AML-193 (cell line): ENCODE results near the gene FAM174C.
"Not testable (repeated sequence)": the region's sequence is repeated elsewhere in the genome, so short reads cannot be mapped to it uniquely, and the experiment has no call there.

Experiments
- DNase-seq, 2 experiments: peaks; one replicate each; lab custom pipeline; 2025; lab: John Stamatoyannopoulos, UW

FAM174C gene

DNA sequence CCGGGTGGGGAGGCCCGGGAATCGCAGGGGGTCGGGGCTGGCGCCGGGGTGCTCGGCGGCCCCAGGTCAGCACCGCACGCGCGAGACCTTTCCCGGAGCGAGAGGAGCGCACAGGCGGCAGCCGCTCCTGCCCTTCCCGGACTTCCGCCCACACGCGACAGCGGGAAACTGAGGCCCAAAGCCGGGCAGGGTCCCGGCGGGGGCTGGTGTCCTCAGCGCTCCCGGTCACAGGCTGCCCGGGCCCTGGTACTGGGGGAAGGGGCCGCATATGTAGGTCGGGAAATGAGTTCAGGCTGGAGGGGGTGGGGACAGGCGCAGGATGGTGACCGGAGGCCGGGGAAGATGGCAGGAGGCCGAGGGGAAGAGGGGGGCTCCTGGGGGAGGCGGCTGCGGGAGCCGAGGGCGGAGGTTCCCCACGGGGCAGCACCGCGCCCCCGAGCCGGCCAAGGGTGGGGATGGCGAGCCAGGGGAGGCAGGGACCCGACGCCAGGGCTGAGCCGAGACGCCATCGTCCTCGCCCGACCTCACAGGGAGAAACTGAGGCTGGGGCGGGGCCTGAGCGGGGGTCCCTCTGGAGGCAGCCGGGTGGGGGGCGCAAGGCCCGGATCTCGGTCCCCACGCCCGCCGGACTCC is 38.2 kb upstream of the FAM174C start:
- DNase-seq = no peak

DNA sequence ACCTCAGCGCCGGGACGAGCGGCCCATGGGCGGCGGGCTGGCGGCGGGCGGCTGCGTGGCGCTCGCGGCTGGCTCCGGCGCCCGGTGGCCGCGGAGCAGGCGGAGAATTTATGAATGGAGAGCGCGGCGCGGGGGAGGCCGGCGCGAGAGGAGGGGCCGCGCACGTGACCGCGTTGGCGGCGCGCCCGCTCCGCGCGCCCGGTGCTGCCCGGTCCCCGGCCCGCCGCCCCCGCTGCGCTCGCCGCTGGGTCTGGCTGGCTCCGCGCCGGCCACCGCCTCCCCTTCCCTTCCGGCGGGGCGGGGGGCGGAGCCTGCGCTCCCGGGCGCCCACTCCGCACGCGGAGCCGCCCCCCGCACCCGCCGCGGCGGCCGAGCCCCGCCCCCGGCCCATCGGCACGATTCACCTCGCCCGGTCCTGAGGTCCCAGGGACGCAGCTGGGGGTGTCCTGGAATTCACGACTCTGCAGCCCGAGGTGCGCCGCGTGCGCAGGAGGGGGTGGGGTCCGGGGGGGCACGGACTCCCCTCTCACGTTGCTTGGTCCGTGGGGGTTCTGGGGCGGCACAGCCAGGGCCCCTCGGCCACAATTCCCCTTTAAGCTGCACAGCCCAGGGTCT is 37.5 kb upstream of the FAM174C start, which contains the start of gene CBARP:
CBARP (minus strand) TSS at position 252 of the 615 bp plus-strand sequence. CDS start 1,905 bp downstream, outside the sequence.
- DNase-seq = no peak

GRCh38 chr19:1238369-1239303 is 36.7 kb upstream of the FAM174C start:
- DNase-seq = no peak

DNA sequence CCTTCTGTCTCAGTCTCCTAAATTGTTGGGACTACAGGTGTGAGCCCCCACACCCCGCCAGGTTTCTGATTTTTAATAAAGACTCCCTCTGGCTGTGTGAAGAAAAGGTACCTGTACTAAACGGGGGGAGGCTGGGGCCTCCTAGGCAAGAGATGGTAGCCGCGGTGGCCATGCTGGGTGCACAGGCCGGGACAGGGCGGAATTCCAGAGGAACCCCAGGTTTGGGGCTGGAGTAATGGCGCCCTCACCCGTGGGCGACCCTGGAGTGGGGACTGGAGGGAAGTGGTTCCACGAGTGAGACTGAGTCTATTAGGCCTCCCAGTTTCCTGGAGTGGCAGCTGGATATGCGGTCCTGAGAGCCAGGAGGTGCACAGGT is 35.9 kb upstream of the FAM174C start:
- no peak for DNase-seq

DNA sequence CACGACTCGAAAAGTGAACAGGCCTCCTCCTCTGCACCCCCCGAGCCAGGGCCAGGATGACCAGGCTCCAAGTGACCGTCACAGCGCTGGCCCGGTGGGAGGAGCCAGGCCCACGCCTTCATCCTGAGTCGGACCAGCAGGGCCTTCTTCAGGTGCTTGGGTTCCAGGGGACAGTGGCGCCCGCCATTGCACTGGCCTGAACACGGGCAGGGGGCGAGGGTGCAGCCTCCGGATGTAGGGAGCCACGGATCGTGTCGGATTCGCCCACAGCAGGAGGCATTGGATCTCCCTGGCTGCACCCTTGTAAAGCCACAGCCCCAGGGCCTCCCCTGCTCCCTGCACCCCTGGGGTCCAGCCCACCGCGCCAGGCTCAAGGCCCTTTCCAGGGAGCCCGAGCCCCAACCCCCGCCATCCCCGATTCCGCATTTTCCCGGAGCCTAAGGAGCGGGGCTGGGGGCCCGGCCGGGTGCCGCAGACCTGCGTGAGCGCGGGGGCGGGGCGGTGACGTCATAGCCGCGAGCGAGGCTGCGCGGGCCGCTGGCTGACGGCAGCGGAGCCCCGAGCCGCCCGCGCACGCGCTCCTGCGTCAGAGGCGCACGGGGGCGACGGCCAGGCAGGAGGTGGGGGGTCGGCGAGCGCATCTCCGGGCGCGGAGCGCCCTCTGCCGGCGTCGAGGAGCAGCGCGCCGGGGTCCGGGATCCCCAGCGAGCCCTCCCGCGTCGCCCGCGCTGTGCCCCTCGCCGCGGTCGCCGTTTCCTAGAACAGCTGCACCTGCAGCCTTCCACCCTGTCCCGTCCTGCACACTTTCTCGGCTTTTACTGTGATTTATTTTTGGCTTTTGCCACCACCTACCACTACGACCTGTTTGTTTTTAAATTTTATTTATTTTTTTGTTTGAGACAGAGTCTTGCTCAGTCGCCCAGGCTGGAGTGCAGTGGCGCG is 35.3 kb upstream of the FAM174C start:
- peak; percentile 60 for DNase-seq

GRCh38 chr19:1240925-1241324 is 34.4 kb upstream of the FAM174C start:
- DNase-seq = no peak

GRCh38 chr19:1241417-1242095 is 33.8 kb upstream of the FAM174C start, which contains the start of gene ATP5F1D:
Gene ATP5F1D, plus strand, starts transcription at chr19:1241751. Its CDS starts 100 bp downstream, at chr19:1241851.
- DNase-seq = peak; percentile 86 to 90

DNA sequence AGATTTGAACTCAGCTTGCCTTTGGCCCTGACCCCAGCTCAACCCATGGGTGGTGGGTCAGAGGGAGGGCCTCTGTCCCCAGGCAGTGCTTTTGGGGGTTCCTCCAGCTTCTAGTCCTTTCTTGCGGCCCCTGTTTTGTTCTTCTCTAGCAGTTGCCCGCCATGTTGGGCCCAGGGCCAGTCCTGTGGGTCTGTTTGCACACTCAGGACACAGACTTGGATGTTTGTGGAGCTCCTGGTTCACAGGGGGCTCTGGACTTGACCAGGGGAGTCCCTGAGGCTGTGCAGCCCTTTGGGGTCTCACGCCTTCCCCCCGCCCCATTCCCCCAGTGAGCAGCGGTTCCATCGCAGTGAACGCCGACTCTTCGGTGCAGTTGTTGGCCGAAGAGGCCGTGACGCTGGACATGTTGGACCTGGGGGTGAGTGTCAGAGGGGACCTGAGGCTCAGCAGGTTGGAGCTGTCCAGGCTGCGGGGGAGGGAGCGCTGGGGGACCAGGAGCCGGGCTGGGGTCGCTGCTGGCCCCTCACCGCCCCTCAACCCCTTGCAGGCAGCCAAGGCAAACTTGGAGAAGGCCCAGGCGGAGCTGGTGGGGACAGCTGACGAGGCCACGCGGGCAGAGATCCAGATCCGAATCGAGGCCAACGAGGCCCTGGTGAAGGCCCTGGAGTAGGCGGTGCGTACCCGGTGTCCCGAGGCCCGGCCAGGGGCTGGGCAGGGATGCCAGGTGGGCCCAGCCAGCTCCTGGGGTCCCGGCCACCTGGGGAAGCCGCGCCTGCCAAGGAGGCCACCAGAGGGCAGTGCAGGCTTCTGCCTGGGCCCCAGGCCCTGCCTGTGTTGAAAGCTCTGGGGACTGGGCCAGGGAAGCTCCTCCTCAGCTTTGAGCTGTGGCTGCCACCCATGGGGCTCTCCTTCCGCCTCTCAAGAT is 31.3 kb upstream of the FAM174C start:
- DNase-seq = peak; percentile 52 to 73

DNA sequence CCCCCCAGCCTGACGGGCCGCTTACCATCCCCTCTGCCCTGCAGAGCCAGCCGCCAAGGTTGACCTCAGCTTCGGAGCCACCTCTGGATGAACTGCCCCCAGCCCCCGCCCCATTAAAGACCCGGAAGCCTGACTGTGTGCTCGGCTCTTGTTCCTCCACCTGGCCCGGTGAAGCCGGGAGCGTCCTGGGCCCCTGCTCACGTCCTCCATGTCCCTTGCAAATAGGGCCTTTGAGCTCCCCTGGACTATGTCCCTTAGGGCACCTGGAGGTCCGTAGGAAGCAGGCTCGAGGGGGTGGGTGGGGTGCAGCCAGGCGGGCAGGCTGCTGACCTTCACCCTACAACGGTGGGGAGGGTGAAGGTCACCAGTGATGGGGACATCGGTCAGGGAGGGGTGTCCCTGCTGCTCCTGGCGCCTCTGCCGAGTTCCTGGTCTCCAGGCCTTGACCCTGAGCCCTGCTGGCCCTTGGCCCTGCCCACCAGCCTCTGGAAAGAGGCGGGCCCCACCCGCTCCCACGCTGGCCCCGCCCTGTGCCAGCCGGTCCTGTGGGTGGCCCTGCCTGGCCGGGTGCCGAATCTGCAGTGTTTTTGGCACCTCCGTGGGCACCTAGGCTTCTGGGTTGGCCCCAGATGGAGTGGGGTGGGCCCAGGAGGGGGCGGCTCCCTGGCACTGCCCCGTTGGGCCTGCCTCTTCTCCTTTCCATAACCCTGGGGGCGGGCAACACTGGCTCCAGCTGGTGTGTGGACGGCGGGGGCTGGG is 30.5 kb upstream of the FAM174C start:
- no peak for DNase-seq

- no peak for DNase-seq
Observed at GRCh38 chr19:1245494-1246264, 29.7 kb upstream of the FAM174C start.

- not testable (repeated sequence) for DNase-seq
Observed at GRCh38 chr19:1246265-1247087, 28.9 kb upstream of the FAM174C start.

- DNase-seq = no peak
Observed at GRCh38 chr19:1247748-1248138, 27.6 kb upstream of the FAM174C start.

DNA sequence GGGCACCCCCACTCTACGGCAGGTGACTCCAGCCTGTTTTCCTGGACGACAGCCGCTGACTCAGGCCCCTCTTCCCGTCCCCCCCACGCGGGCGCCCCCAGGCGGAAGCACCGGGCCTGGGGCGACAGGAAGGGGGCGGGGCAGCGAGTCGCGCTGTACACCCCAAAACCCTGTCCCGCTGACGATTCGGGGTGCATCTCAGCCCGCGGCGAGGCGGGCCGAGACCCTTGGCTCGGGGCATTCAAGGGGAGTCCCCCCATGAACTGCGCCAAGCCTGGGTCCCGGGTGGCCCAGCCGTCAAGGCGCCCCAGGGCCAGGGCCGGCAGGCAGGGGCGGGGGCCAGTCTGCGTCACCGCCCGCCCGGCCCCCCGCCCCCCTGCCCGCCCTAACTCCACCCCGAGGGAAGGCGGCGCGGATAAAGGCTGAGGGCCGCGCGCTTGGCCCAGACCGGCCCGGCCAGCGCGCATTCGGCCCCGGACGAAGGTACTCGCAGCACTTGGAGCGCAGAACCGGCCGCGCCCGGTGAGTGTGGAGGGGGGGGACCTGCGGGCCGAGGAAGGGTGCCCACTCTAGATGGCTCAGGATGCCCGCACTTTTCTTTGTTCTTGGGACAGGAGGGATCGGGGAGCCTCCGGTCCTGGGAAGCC is 27.1 kb upstream of the FAM174C start, which contains the start of gene MIDN:
MIDN (plus strand) TSS at position 445 of the 647 bp plus-strand sequence. CDS start 1,714 bp downstream, outside the sequence.
- DNase-seq = peak; percentile 37 to 47

DNA sequence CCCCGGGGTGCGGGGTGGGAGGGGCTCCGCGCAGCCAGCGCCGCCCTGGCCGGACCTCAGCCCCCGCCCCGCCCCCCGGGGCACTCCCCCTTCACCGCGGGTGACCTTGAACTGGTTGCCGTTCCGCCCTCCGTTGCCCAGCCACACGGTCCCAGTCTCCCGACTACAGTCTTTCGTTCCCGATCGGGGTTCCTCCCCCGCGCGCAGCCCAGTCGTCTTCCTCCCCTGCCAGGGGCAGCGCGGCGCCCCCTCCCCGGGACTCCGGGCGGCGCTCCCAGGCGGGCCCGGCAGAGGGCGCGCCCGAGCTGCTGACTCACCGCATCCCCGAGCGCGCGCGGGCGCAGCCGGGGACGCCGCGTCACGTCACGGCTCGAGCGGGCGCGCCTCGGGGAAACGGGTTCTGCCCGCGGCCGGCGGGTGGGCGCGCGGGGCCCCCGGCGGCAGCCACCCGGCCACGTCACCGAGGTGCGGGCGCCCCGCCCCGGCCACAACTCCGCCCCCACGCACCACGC is 26.5 kb upstream of the FAM174C start:
- peak; percentile 43 to 49 for DNase-seq

- DNase-seq = peak; percentile 87 to 91
Observed at GRCh38 chr19:1249298-1249989, 25.9 kb upstream of the FAM174C start.

GRCh38 chr19:1249990-1250436 is 25.3 kb upstream of the FAM174C start:
- DNase-seq = no peak
